HG03135 (cell line): ENCODE measurements around the gene THUMPD1.
"Not testable (repeated sequence)": the region's sequence is repeated elsewhere in the genome, so short reads cannot be mapped to it uniquely, and the experiment has no call there.

Source experiments
- ATAC-seq: cut with Tn5 transposase; IDR thresholded peaks from one replicate; pipeline ENCODE4 v1.9.1; 2021; ENCODE audit warnings: mild to moderate bottlenecking, moderate library complexity; ENCODE audit not compliant: unreplicated experiment

Gene THUMPD1

GRCh38 chr16:20741554-20742285 is at the start of gene THUMPD1:
Gene THUMPD1, minus strand, starts transcription at chr16:20741818. Its CDS starts 79 bp downstream, at chr16:20741739.
- peak; percentile 82 for ATAC-seq

DNA sequence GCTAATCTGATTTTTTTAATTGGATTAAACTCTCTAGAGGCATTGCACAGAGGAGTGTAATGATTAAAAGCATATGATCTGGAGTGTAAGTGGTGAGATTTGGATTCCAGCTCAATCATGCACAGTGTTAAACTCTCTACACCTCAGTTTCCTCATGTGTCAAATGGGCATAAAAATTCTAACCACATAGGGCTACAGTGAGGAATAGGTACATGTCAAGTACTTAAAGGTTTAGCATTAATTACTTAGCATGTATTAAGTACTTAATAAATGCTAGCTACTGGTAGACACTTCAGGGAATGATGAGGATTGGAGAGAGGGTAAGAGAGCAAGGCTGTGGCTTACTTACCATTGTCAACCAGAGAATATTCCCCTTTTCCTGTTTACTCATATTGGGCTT is 47.5 kb upstream of the THUMPD1 start:
- no peak for ATAC-seq

DNA sequence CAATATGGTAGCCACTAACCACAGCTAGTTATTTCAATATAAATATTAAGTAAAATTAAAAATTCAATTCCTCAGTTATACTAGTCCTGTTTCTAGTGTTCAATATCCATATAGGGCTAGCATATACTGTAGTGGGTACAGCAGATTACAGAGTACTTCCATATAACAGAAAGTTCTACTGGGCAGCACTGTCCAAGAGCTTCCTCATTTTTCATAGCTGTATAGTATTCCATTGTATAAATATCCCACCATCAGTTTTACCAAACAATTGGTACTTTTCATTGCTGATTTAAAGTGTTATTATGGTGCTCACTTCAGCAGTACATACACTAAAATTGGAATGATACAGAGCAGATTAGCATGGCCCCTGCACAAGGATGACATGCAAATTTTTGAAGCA is 42.6 kb upstream of the THUMPD1 start:
- ATAC-seq: no peak

GRCh38 chr16:20782470-20782869 is 40.9 kb upstream of the THUMPD1 start:
- ATAC-seq: no peak

- no peak for ATAC-seq
These were observed 40.1 kb upstream of the THUMPD1 start for GRCh38 chr16:20781697-20782096.

GRCh38 chr16:20774703-20775362 is 33.2 kb upstream of the THUMPD1 start:
- ATAC-seq: no peak

DNA sequence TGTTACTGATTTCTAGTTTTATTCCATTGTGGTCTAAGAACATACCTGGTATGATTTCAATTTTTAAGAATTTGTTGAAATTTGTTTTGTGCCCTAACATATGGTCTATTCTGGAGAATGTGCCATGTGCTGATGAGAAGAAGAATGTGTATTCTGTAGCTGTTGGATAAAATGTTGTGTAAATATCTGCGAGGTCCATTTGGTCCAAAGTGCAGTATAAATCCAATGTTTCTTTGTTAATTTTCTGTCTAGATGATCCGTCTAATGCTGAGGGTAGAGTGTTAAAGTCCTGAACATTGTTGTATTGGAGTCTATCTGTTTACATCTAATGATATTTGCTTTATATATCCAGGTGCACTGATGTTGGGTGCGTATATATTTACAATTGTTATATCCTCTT is 32.1 kb upstream of the THUMPD1 start:
- ATAC-seq: no peak

DNA sequence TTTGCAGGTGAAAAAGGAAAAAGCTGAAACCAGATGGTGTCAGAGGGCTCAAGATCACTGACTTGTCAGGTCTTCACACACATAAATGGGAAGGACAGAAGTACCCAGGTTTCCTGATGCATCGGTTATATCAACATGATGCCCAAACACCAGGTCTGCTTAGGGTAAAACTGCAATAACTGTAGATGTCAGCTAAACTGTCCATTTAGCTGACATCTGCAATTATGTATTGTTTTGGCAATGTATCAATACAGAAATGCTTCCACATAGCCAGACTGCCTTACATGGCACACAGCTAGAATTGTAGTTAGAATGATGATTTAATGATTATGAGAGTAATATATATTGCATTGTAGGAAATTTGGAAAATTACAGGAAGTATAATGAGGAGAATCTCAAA is 27.2 kb upstream of the THUMPD1 start:
- no peak for ATAC-seq

DNA sequence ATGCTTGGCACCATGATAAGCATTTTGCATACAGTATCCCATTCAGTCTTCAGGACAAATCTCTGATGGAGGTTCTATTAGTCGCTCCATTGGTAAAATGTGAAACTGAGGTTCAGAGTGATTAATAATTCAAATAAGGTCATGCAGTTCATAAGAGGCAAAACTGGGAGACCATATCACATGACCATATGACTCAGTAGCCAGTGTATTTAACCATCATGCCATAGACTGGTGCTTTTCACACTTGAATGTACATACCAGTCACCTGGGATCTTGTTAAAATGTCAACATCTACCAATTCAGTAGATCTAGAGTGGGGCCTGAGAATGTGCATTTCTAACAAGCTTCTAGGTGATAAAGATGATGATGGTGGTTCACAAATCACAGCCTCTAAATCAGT is 26.5 kb upstream of the THUMPD1 start:
- no peak for ATAC-seq

- ATAC-seq: no peak
These were observed 26.0 kb upstream of the THUMPD1 start for GRCh38 chr16:20767577-20767976.

GRCh38 chr16:20766294-20766693 is 24.7 kb upstream of the THUMPD1 start:
- no peak for ATAC-seq

DNA sequence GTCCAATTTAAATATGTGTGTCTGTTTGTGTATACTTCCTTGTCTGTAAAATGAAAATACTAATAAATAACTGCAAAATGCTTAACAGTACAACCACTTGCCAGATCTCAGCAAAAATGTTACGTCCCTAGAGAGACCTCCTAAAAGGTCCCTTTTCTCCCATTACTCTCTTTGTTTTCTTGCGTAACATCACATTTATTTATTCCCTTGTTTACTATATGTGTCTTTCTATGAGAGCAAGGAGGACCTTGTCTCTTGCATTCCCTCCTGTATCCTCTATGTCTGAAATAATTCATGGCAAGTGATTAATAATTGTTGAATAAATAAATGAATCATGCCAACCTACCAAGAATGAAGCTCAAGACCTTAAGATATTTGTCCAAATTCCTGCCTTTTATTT is 24.1 kb upstream of the THUMPD1 start:
- ATAC-seq: no peak

- not testable (repeated sequence) for ATAC-seq
These were observed 22.8 kb upstream of the THUMPD1 start for GRCh38 chr16:20764448-20764847.

DNA sequence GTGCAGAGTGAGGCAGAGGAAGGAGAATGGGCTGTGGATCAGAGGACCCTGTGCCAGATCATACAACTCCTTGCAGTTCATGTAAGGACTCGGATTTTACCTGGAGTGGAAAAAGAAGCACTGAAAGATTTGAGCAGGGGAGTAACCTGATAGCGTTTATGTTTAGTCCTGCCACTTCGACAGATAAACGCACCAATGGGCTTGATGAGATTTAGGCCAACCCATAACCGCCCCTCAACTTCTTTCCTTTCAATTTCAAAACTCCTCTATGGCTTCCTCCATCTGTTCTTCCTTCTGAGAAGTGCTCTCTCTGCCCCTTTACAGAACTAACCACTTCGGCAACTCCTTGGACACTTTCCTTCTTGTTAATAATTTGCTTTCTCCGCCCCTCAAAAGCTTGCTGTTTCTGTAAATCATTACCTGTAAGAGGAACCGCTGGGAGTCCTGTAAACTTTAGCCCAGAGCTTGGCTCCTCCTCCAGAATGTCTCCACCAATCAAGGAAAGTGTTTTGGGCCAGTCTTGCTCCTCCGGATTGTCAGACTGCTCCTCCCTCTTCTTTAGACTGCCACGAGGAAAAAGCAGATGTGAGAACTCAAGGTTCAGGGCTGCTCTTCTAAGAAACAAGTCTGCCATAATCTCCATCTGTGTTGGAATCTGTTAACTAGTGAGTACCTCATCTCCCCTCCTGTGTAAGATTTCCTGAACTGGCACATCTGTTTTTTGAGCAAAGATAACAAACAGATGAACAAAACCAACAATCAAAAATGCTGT is 22.0 kb upstream of the THUMPD1 start, which contains the start of gene ACSM3:
TSS of gene ACSM3 (plus strand) at position 554 of the 772 bp plus-strand sequence. CDS start 6,021 bp downstream, outside the sequence.
- ATAC-seq: peak; percentile 99

DNA sequence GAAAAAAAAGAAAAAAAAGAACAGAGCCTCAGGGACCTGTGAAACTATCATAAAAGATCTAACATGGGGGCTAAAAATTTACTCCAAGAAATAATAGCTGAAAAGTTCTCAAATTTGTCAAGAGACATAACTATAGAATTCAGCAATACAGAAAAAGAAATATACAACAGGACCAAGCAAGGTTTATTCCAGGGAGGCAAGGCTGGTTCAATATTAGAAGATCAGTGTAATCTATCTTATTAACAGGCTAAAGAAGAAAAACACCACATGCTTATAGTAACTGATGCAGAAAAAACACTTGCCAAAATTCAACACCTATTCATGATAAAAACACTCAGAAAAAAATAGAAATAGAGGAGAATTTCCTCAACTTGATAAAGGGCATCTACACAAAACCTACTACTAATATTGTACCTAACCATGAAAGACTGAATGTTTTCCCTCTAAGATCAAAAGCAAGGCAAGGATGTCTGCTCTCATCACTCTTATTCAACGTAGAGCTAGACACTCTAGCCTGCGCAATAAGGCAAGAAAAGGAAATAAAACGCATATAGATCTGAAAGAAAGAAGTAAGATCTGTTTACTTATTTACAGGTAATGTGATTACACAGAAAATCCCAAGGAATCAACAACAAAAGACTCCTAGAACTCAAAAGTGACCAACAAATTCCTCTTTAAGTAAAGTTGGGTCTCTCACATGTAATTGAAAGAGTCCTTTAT is 20.9 kb upstream of the THUMPD1 start:
- no peak for ATAC-seq

- ATAC-seq: no peak
These were observed 19.6 kb upstream of the THUMPD1 start for GRCh38 chr16:20761175-20761574.

DNA sequence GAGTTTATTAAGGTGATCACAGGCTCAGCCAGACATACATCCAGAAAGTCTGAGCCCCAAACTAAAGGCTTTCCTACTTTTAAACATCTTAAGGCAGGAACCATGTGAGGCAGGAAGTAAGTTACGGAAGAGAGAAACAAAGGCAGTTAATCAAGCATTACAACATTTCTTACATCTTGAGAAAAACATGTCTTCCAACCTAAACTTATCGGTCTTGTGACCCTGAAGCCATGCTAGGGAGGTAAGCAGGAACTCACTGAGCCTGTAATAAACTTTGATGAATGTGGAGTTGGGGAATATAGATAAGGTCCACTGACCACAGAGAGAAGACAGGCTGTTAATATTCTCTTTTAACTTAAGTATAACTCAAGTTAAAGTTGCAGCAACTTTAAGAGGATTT is 18.7 kb upstream of the THUMPD1 start:
- ATAC-seq: no peak

DNA sequence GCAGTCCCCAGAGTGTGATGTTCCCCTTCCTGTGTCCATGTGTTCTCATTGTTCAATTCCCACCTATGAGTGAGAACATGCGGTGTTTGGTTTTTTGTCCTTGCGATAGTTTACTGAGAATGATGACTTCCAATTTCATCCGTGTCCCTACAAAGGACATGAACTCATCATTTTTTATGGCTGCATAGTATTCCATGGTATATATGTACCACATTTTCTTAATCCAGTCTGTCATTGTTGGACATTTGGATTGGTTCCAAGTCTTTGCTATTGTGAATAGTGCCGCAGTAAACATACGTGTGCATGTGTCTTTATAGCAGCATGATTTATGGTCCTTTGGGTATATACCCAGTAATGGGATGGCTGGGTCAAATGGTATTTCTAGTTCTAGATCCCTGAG is 14.2 kb upstream of the THUMPD1 start:
- not testable (repeated sequence) for ATAC-seq

GRCh38 chr16:20755238-20755637 is 13.6 kb upstream of the THUMPD1 start:
- ATAC-seq: no peak

GRCh38 chr16:20753727-20754126 is 12.1 kb upstream of the THUMPD1 start:
- no peak for ATAC-seq

GRCh38 chr16:20750558-20750957 is 8.9 kb upstream of the THUMPD1 start:
- ATAC-seq: no peak
